ENCODE results near the gene KRTAP10-6.
"Not testable (repeated sequence)": the region's sequence is repeated elsewhere in the genome, so short reads cannot be mapped to it uniquely, and the experiment has no call there.

Gene KRTAP10-6

DNA sequence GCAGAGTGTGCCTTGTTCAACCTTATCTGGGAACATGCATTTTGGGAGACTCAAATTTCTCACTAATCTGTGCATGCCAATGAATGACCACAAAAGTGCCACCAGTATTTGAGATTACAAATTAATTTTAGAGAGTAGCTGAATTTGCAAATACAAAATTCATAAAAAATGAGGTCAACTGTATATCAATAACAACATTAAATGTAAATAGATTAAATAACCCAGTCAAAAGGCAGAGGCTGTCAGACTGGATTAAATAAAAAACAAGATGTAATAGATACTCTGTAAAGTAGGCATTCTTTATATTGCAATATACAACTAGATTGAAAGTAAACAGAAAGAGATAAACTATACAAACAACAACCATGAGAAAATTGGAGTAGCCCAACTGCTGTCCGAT is 28.2 kb downstream of the KRTAP10-6 start:
- TF ChIP-seq, protein P1, sequence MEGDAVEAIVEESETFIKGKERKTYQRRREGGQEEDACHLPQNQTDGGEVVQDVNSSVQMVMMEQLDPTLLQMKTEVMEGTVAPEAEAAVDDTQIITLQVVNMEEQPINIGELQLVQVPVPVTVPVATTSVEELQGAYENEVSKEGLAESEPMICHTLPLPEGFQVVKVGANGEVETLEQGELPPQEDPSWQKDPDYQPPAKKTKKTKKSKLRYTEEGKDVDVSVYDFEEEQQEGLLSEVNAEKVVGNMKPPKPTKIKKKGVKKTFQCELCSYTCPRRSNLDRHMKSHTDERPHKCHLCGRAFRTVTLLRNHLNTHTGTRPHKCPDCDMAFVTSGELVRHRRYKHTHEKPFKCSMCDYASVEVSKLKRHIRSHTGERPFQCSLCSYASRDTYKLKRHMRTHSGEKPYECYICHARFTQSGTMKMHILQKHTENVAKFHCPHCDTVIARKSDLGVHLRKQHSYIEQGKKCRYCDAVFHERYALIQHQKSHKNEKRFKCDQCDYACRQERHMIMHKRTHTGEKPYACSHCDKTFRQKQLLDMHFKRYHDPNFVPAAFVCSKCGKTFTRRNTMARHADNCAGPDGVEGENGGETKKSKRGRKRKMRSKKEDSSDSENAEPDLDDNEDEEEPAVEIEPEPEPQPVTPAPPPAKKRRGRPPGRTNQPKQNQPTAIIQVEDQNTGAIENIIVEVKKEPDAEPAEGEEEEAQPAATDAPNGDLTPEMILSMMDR (IDR thresholded peaks at IDR 0.05; ENCODE audit: control insufficient read depth, insufficient read depth, low read depth, low read length, missing control alignments) = no peak
- DNase-seq (ENCODE audit: low read depth) = no peak
- no peak overlapping the region for H3K4me3 ChIP-seq (ENCODE audit: control insufficient read depth, low read depth, low read length)

DNA sequence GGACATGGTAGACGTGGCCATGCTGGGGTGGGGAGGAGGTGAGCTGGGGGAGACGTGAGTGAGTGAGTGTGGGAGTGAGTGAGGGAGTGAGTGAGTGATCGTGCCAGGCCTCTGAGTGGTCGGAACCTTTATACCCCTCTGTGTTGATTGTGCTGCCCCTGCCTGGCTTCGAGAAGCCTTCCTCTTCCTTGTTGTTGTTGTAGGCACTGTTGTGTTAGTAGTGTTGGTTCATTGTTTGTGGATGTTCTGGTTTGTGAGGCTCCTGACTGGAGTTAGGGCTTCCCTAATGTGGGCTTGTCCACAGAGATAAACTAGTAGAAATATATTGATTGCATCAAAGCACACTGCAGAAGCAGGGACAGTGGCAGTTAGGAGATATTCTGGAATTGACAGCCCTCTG is 33.6 kb downstream of the KRTAP10-6 start, which contains the start of gene KRTAP10-3:
TSS of gene KRTAP10-3 (minus strand) at position 101 of the 400 bp plus-strand sequence. CDS start at position 21, 80 bp downstream.
- no peak for DNase-seq (ENCODE audit: low read depth)
- TF ChIP-seq, protein P1 (IDR thresholded peaks at IDR 0.05; ENCODE audit: control insufficient read depth, insufficient read depth, low read depth, low read length, missing control alignments) = no peak
- H3K4me3 ChIP-seq (ENCODE audit: control insufficient read depth, low read depth, low read length) = no peak within 1 kb of the TSS

DNA sequence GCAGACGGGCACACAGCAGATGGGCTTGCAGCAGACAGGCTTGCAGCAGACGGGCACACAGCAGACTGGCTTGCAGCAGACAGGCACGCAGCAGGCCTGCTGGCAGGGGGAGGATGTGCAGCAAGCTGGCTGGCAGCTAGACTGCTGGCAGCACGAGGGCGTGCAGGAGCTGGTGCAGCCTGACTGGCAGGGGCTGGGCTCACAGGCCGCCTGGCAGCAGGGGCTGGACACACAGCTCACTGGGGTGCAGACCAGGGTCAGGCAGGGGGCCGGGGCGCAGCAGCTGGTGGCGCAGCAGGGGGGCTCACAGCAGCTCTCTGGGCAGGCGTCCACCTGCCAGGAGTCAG is 34.0 kb downstream of the KRTAP10-6 start:
- DNase-seq (ENCODE audit: low read depth); H3K4me3 ChIP-seq (ENCODE audit: control insufficient read depth, low read depth, low read length): not testable (repeated sequence)

DNA sequence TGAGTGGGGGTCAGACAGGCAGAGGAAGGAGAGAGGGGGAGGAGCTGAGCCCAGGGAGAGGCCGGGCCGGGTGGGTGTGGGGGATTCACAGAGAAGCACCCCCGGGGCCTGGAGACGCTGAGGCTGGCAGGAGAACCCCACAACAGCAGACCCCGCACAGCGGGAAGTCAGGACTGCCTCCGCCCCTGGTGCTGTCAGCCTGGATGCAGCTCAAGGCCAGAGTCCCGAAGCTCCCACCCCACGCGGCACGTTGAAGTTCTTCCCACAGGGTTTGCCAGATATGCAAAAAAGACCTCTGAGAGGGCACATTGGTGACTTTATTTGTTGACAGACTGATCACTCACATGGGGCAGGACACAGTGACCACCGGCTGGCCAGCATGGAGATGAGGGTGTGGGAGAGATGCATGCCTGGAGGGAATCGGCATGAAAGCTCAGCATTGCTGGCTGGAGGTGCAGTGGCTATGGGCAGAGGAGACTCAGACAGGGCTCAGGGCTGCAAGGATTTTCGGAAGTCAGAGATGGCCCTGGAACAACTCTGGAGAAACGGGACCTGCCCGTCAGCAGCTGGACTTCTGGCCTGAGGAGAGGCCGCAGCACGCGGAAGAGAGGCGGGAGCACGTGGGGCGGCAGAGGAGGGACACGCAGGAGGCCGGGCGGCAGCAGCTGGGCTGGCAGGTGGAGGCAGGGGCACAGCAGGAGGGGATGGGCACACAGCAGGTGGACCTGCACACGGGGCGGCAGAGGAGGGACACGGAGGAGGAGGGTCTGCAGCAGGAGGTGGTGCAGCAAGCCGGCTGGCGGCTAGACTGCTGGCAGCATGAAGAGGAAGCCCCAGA is 34.6 kb downstream of the KRTAP10-6 start:
- TF ChIP-seq, protein P1 (IDR thresholded peaks at IDR 0.05; ENCODE audit: control insufficient read depth, insufficient read depth, low read depth, low read length, missing control alignments) = no peak
- DNase-seq (ENCODE audit: low read depth) = no peak
- H3K4me3 ChIP-seq (ENCODE audit: control insufficient read depth, low read depth, low read length) = no peak overlapping the region

DNA sequence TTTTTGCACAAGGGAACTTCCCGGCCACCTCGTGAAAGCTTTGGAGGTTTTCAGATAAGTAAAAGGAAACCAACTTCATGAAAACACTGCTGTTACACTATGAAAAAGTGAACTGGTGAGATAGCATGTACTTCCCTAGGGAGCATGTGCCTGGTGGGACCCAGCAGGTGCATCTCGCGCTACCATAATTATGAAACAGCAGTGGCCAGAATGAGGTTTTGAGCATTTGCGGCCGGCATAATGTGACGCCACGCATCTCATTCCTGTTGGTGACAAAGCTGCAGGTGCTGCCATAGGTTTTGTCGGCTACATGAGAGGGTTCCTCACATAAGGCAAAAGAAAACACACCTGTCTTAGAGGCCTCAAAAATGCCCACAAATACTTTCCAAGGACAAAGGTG is 35.4 kb downstream of the KRTAP10-6 start:
- H3K4me3 ChIP-seq (ENCODE audit: control insufficient read depth, low read depth, low read length) = no peak overlapping the region
- TF ChIP-seq, protein P1 (IDR thresholded peaks at IDR 0.05; ENCODE audit: control insufficient read depth, insufficient read depth, low read depth, low read length, missing control alignments) = no peak
- DNase-seq (ENCODE audit: low read depth) = no peak

DNA sequence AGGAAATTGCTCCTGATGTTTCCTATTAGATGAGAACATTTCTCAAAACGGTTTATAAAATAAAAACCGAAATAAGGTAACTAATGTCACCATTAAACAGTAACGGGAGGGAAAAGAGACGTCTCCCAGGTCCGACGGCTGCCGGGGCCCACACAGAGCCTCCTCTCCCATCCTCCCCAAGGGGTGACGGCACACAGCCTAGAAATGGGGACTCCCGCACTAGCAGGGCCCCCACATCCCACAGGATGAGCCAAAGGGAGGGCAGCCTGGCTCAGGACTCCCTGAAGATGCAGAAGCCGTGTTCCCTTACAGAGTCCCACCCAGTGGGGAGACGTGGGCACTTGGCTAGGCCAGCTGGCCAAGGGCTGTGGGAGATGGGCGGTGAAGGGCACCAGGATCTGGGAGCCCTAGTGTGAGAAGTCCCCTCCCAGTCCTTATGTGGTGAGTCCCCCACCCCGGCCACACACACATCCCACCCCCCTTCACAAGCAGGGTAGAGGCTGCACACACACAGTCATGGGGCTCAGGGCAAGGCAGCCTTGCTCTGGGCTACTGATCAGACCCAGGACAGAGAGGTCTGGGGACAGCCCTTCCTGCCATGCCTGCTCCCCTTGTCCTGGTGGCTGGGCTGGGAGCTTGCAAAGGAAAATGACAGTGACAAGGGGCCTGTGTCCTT is 37.0 kb downstream of the KRTAP10-6 start:
- no peak for DNase-seq (ENCODE audit: low read depth)
- TF ChIP-seq, protein P1 (IDR thresholded peaks at IDR 0.05; ENCODE audit: control insufficient read depth, insufficient read depth, low read depth, low read length, missing control alignments) = no peak
- no peak overlapping the region for H3K4me3 ChIP-seq (ENCODE audit: control insufficient read depth, low read depth, low read length)

DNA sequence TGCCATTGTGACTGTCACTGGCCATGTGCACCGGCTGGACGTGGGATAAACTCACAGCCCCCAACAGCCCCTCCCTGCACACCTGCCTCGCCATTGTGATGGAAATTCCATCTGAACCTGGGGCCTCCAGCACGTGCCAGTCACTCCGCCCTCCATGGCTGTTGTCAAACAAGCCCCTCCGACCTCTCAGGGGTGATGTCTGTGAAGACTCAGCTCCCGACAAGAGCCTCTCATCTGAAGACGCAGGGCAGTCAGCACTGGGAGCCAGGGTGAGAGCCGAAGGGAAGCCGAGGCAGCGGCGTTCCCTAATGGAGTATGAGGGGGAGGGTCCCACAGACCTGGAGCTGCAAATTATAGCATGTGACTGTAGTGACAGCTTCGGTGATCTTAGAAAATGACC is 39.6 kb downstream of the KRTAP10-6 start:
- H3K4me3 ChIP-seq (ENCODE audit: control insufficient read depth, low read depth, low read length) = no peak overlapping the region
- TF ChIP-seq, protein P1 (IDR thresholded peaks at IDR 0.05; ENCODE audit: control insufficient read depth, insufficient read depth, low read depth, low read length, missing control alignments) = no peak
- no peak for DNase-seq (ENCODE audit: low read depth)

Measured in AG09309 (cell line).